NCI-H2107 treated with DMSO at 0.1 percent for 48 hours (cell line): ENCODE results near the gene MXD3.
"Not testable (repeated sequence)": the region's sequence is repeated elsewhere in the genome, so short reads cannot be mapped to it uniquely, and the experiment has no call there.

Source experiments
- DNase-seq: peaks from one replicate; lab custom pipeline; 2025; ENCODE audit not compliant: unreplicated experiment; lab: John Stamatoyannopoulos, UW

MXD3 gene

GRCh38 chr5:177343777-177344176 lies 32.1 kb upstream of the MXD3 start:
- DNase-seq: no peak

- not testable (repeated sequence) for DNase-seq
Observed at GRCh38 chr5:177343000-177343399, 31.3 kb upstream of the MXD3 start.

- no peak for DNase-seq
Observed at GRCh38 chr5:177339107-177339638, 27.5 kb upstream of the MXD3 start.

- DNase-seq: no peak
Observed at GRCh38 chr5:177338251-177339106, 26.8 kb upstream of the MXD3 start.

- DNase-seq: no peak
Observed at GRCh38 chr5:177336603-177337494, 25.2 kb upstream of the MXD3 start.

GRCh38 chr5:177336112-177336511 lies 24.4 kb upstream of the MXD3 start:
- DNase-seq: no peak

- no peak for DNase-seq
Observed at GRCh38 chr5:177335701-177336065, 24.0 kb upstream of the MXD3 start.

GRCh38 chr5:177334781-177335700 lies 23.3 kb upstream of the MXD3 start:
- no peak for DNase-seq

- no peak for DNase-seq
Observed at GRCh38 chr5:177334155-177334551, 22.5 kb upstream of the MXD3 start.

GRCh38 chr5:177333420-177334154 lies 21.9 kb upstream of the MXD3 start:
- DNase-seq: no peak

- no peak for DNase-seq
Observed at GRCh38 chr5:177332896-177333260, 21.2 kb upstream of the MXD3 start.

- no peak for DNase-seq
Observed at GRCh38 chr5:177332031-177332895, 20.6 kb upstream of the MXD3 start.

GRCh38 chr5:177330991-177331842 lies 19.5 kb upstream of the MXD3 start:
- no peak for DNase-seq

GRCh38 chr5:177329883-177330282 lies 18.2 kb upstream of the MXD3 start:
- no peak for DNase-seq

- DNase-seq: no peak
Observed at GRCh38 chr5:177328545-177329231, 17.0 kb upstream of the MXD3 start.

- no peak for DNase-seq
Observed at GRCh38 chr5:177327539-177328522, 16.1 kb upstream of the MXD3 start.
